Transverse colon (tissue), 3 donors: Measurements from ENCODE around the gene ZNF765.
"Not testable (repeated sequence)": the region's sequence is repeated elsewhere in the genome, so short reads cannot be mapped to it uniquely, and the experiment has no call there.

Experiments
- CTCF ChIP-seq, 5 experiments: fragments of 200-600 bp in 3 of 5; fragments of 450-650 bp in 2 of 5; sonication (generic) in 3 of 5; IDR thresholded peaks; 1 replicate in 2 of 5; 2 replicates in 3 of 5; pipeline ENCODE4 v1.5.1; 2016 to 2017; ENCODE audit warnings: antibody characterized with exemption in 5 of 5, inconsistent platforms in 3 of 5, mild to moderate bottlenecking in 2 of 5, moderate library complexity in 1 of 5
- POLR2A ChIP-seq: fragments of 450-650 bp; IDR thresholded peaks from one replicate; pipeline ENCODE4 v1.6.1; 2016; ENCODE audit warnings: antibody characterized with exemption, mild to moderate bottlenecking, moderate library complexity

GRCh38 chr19:53475470-53475869 is 80.5 kb downstream of the ZNF765 start:
- not testable (repeated sequence) for TF ChIP-seq POLR2A; CTCF (IDR thresholded peaks at IDR 0.05)
